HEK293 (cell line): ENCODE data around the gene TRAPPC1.

Source experiments
- CTCF ChIP-seq: fragments of 450-650 bp; formaldehyde crosslinking; IDR thresholded peaks from 2 replicates; pipeline ENCODE4 v1.5.1; 2016; ENCODE audit warnings: missing biosample characterization, missing genetic modification characterization
- ELK4 ChIP-seq: IDR thresholded peaks from 2 replicates; pipeline ENCODE4 v1.6.1; 2011; ENCODE audit warnings: mild to moderate bottlenecking, low read depth, low read length, borderline replicate concordance
- GLI2 ChIP-seq: fragments of 450-650 bp; formaldehyde crosslinking; IDR thresholded peaks from 2 replicates; pipeline ENCODE4; 2017; ENCODE audit warnings: missing biosample characterization, missing genetic modification characterization, low read depth, borderline replicate concordance
- KLF9 ChIP-seq: fragments of 450-650 bp; formaldehyde crosslinking; IDR thresholded peaks from 2 replicates; pipeline ENCODE4 v1.5.1; 2016; ENCODE audit warnings: missing biosample characterization, missing genetic modification characterization, low read depth
- PRDM1 ChIP-seq: fragments of 450-650 bp; formaldehyde crosslinking; IDR thresholded peaks from 2 replicates; pipeline ENCODE4; 2016; ENCODE audit warnings: missing biosample characterization, missing genetic modification characterization
- PRDM6 ChIP-seq: fragments of 450-650 bp; formaldehyde crosslinking; IDR thresholded peaks from 2 replicates; pipeline ENCODE4 v1.5.1; 2017; ENCODE audit warnings: missing biosample characterization, missing genetic modification characterization
- SALL2 ChIP-seq: fragments of 450-650 bp; formaldehyde crosslinking; IDR thresholded peaks from 2 replicates; pipeline ENCODE4 v1.5.0; 2017; ENCODE audit warnings: missing biosample characterization, mild to moderate bottlenecking, missing genetic modification characterization, borderline replicate concordance
- SCRT2 ChIP-seq: fragments of 450-650 bp; formaldehyde crosslinking; IDR thresholded peaks from 2 replicates; pipeline ENCODE4 v1.5.1; 2016; ENCODE audit warnings: missing biosample characterization, missing genetic modification characterization
- SETDB1 ChIP-seq: IDR thresholded peaks from one replicate; pipeline ENCODE4 v1.6.1; 2017; ENCODE audit warnings: mild to moderate bottlenecking, low read length, moderate library complexity, mixed read lengths; ENCODE audit not compliant: insufficient read length
- SP2 ChIP-seq: fragments of 450-650 bp; formaldehyde crosslinking; IDR thresholded peaks from 2 replicates; pipeline ENCODE4 v1.5.1; 2016; ENCODE audit warnings: missing biosample characterization, missing genetic modification characterization
- YY1 ChIP-seq: fragments of 450-650 bp; formaldehyde crosslinking; IDR thresholded peaks from 2 replicates; pipeline ENCODE4 v1.5.1; 2018; ENCODE audit warnings: missing biosample characterization, missing genetic modification characterization
- ZNF112 ChIP-seq: fragments of 450-650 bp; formaldehyde crosslinking; IDR thresholded peaks from 2 replicates; pipeline ENCODE4 v1.5.0; 2017; ENCODE audit warnings: missing biosample characterization, missing genetic modification characterization
- ZNF138 ChIP-seq: fragments of 450-650 bp; formaldehyde crosslinking; IDR thresholded peaks from 2 replicates; pipeline ENCODE4 v1.5.1; 2016; ENCODE audit warnings: missing biosample characterization, missing genetic modification characterization, borderline replicate concordance
- ZNF155 ChIP-seq: fragments of 450-650 bp; formaldehyde crosslinking; IDR thresholded peaks from 2 replicates; pipeline ENCODE4 v1.5.1; 2016; ENCODE audit warnings: missing biosample characterization, missing genetic modification characterization
- ZNF311 ChIP-seq: fragments of 450-650 bp; formaldehyde crosslinking; IDR thresholded peaks from 2 replicates; pipeline ENCODE4 v1.5.1; 2017; ENCODE audit warnings: missing biosample characterization, missing genetic modification characterization, borderline replicate concordance
- ZNF341 ChIP-seq: fragments of 450-650 bp; formaldehyde crosslinking; IDR thresholded peaks from 2 replicates; pipeline ENCODE4; 2016; ENCODE audit warnings: low read depth, missing biosample characterization, missing genetic modification characterization
- ZNF549 ChIP-seq: fragments of 450-650 bp; IDR thresholded peaks from 2 replicates; pipeline ENCODE4 v1.5.1; 2018; ENCODE audit warnings: missing biosample characterization, missing genetic modification characterization, mild to moderate bottlenecking, inconsistent platforms, moderate library complexity
- ZNF645 ChIP-seq: fragments of 450-650 bp; formaldehyde crosslinking; IDR thresholded peaks from 2 replicates; pipeline ENCODE4; 2016; ENCODE audit warnings: missing biosample characterization, missing genetic modification characterization
- ZNF670 ChIP-seq: fragments of 450-650 bp; formaldehyde crosslinking; IDR thresholded peaks from 2 replicates; pipeline ENCODE4 v1.5.1; 2016; ENCODE audit warnings: missing biosample characterization, missing genetic modification characterization, low read depth
- ZNF76 ChIP-seq: fragments of 450-650 bp; formaldehyde crosslinking; IDR thresholded peaks from 2 replicates; pipeline ENCODE4; 2016; ENCODE audit warnings: low read depth, missing biosample characterization, missing genetic modification characterization, borderline replicate concordance
- ZNF776 ChIP-seq: fragments of 450-650 bp; formaldehyde crosslinking; IDR thresholded peaks from 2 replicates; pipeline ENCODE4 v1.5.0; 2017; ENCODE audit warnings: missing biosample characterization, missing genetic modification characterization, borderline replicate concordance
- ZNF777 ChIP-seq: fragments of 450-650 bp; formaldehyde crosslinking; IDR thresholded peaks from 2 replicates; pipeline ENCODE4 v1.5.1; 2017; ENCODE audit warnings: missing biosample characterization, missing genetic modification characterization, borderline replicate concordance
- ZSCAN23 ChIP-seq: fragments of 450-650 bp; formaldehyde crosslinking; IDR thresholded peaks from 2 replicates; pipeline ENCODE4 v1.5.1; 2016; ENCODE audit warnings: missing biosample characterization, missing genetic modification characterization
- TF ChIP-seq, protein P1 (sequence below): fragments of 450-650 bp; formaldehyde crosslinking; IDR thresholded peaks from 2 replicates; pipeline ENCODE4 v1.5.1; 2016; ENCODE audit warnings: missing biosample characterization, missing genetic modification characterization, low read depth
- TF ChIP-seq, protein P2 (sequence below): fragments of 450-650 bp; formaldehyde crosslinking; IDR thresholded peaks from 2 replicates; pipeline ENCODE4 v1.5.1; 2016; ENCODE audit warnings: missing biosample characterization, missing genetic modification characterization
- TF ChIP-seq, protein P3 (sequence below): fragments of 450-650 bp; formaldehyde crosslinking; IDR thresholded peaks from 2 replicates; pipeline ENCODE4 v1.5.1; 2017; ENCODE audit warnings: missing biosample characterization, missing genetic modification characterization

The TRAPPC1 gene

GRCh38 chr17:7931709-7932482, at the start of gene TRAPPC1, which contains the start of gene CNTROB (continued):
- 0 out of 2 replicates have a peak, but pooled peaks have one; percentile 58 for TF ChIP-seq ZNF777 (tag by site-specific recombination)
- TF ChIP-seq ELK4, result peak; percentile 53; the same call in 1 of the 2 replicates
- no peak for TF ChIP-seq SETDB1
- 0 out of 2 replicates have a peak, but pooled peaks have one; percentile 36 for TF ChIP-seq ZNF341 (tag by site-specific recombination)
- TF ChIP-seq ZNF138 (tag by site-specific recombination), result no peak
- peak; percentile 95 for TF ChIP-seq SP2
- TF ChIP-seq ZNF311, result no peak
- TF ChIP-seq, protein P1, sequence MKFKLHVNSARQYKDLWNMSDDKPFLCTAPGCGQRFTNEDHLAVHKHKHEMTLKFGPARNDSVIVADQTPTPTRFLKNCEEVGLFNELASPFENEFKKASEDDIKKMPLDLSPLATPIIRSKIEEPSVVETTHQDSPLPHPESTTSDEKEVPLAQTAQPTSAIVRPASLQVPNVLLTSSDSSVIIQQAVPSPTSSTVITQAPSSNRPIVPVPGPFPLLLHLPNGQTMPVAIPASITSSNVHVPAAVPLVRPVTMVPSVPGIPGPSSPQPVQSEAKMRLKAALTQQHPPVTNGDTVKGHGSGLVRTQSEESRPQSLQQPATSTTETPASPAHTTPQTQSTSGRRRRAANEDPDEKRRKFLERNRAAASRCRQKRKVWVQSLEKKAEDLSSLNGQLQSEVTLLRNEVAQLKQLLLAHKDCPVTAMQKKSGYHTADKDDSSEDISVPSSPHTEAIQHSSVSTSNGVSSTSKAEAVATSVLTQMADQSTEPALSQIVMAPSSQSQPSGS, result peak; percentile 100
- no peak for TF ChIP-seq ZNF776
- TF ChIP-seq KLF9 (tag by site-specific recombination), result peak; percentile 97
- no peak for TF ChIP-seq YY1 (tag by site-specific recombination)
- TF ChIP-seq, protein P2, sequence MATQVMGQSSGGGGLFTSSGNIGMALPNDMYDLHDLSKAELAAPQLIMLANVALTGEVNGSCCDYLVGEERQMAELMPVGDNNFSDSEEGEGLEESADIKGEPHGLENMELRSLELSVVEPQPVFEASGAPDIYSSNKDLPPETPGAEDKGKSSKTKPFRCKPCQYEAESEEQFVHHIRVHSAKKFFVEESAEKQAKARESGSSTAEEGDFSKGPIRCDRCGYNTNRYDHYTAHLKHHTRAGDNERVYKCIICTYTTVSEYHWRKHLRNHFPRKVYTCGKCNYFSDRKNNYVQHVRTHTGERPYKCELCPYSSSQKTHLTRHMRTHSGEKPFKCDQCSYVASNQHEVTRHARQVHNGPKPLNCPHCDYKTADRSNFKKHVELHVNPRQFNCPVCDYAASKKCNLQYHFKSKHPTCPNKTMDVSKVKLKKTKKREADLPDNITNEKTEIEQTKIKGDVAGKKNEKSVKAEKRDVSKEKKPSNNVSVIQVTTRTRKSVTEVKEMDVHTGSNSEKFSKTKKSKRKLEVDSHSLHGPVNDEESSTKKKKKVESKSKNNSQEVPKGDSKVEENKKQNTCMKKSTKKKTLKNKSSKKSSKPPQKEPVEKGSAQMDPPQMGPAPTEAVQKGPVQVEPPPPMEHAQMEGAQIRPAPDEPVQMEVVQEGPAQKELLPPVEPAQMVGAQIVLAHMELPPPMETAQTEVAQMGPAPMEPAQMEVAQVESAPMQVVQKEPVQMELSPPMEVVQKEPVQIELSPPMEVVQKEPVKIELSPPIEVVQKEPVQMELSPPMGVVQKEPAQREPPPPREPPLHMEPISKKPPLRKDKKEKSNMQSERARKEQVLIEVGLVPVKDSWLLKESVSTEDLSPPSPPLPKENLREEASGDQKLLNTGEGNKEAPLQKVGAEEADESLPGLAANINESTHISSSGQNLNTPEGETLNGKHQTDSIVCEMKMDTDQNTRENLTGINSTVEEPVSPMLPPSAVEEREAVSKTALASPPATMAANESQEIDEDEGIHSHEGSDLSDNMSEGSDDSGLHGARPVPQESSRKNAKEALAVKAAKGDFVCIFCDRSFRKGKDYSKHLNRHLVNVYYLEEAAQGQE (tag by site-specific recombination), result peak; percentile 45
- TF ChIP-seq SCRT2, result no peak
- TF ChIP-seq ZNF155, result no peak
- 0 out of 2 replicates have a peak, but pooled peaks have one; percentile 32 for TF ChIP-seq ZNF645 (tag by site-specific recombination)
- no peak; the same call in 1 of the 2 replicates for TF ChIP-seq PRDM6 (tag by site-specific recombination)
- peak; percentile 76; the same call in 1 of the 2 replicates for TF ChIP-seq ZNF76
- no peak for TF ChIP-seq SALL2 (tag by site-specific recombination)
- peak; percentile 95 for TF ChIP-seq ZSCAN23 (tag by site-specific recombination)
- TF ChIP-seq PRDM1, result 0 out of 2 replicates have a peak, but pooled peaks have one; percentile 50
- no peak for TF ChIP-seq CTCF (tag by site-specific recombination)
- TF ChIP-seq GLI2 (tag by site-specific recombination), result no peak
- no peak for TF ChIP-seq ZNF549 (tag by site-specific recombination)
- TF ChIP-seq ZNF670, result no peak
- TF ChIP-seq ZNF112 (tag by site-specific recombination), result no peak
- TF ChIP-seq, protein P3, sequence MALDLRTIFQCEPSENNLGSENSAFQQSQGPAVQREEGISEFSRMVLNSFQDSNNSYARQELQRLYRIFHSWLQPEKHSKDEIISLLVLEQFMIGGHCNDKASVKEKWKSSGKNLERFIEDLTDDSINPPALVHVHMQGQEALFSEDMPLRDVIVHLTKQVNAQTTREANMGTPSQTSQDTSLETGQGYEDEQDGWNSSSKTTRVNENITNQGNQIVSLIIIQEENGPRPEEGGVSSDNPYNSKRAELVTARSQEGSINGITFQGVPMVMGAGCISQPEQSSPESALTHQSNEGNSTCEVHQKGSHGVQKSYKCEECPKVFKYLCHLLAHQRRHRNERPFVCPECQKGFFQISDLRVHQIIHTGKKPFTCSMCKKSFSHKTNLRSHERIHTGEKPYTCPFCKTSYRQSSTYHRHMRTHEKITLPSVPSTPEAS, result peak; percentile 27; the same call in 1 of the 2 replicates
